GM12878 (cell line): ENCODE measurements around the gene FAM193A. TPM values are rescaled to one million over a fixed set of nuclear protein-coding genes. Genes with fewer than 3 reads are reported as not detected.

ENCODE experiments used
- ATAC-seq: fragments of 200-7000 bp; cut with Tn5 transposase; 3 replicates; pipeline ENCODE4 v1.9.1; 2020; ENCODE audit warnings: mild to moderate bottlenecking, moderate library complexity
- BruUV-seq: library from RNA; stranded (reverse); fragments of 400-500 nt; replicated peaks from 2 replicates; lab custom pipeline; 2021; lab: Mats Ljungman, UMichigan
- CTCF ChIA-PET: fragments of 300-600 bp; sonication (Branson Sonifier 250); formaldehyde crosslinking; extraction: SDS; loops from one replicate; lab custom pipeline; 2021; ENCODE audit warnings: inconsistent platforms; lab: Yijun Ruan, JAX
- POLR2A ChIA-PET: fragments of 350-600 bp; formaldehyde crosslinking; extraction: SDS; loops from one replicate; lab custom pipeline; 2021; ENCODE audit warnings: inconsistent platforms; lab: Charles Lee
- RAD21 ChIA-PET: fragments of 300-600 bp; sonication (Branson Sonifier 250); formaldehyde crosslinking; loops from one replicate; lab custom pipeline; 2023; ENCODE audit warnings: antibody characterized with exemption; ENCODE audit not compliant: unreplicated experiment; lab: Charles Lee
- SMC1A ChIA-PET: fragments of 300-600 bp; sonication (Branson Sonifier 250); formaldehyde crosslinking; loops from one replicate; lab custom pipeline; 2023; ENCODE audit not compliant: unreplicated experiment, uncharacterized antibody; lab: Charles Lee
- DNase-seq: peaks from one replicate; pipeline ENCODE4 v3.0.0-alpha.2; 2011; ENCODE audit warnings: low read depth, low spot score
- FAIRE-seq: peaks from 3 replicates; lab custom pipeline; 2011; peaks lifted over from hg19 to GRCh38; lab: Jason Lieb, UNC
- H2AFZ ChIP-seq: 2 replicates; pipeline ENCODE4 v1.6.0; 2011; ENCODE audit warnings: low read depth, low read length, control low read depth; ENCODE audit not compliant: control insufficient read depth
- H3K27ac ChIP-seq: 2 replicates; pipeline ENCODE4 v1.5.1; 2011; ENCODE audit warnings: control low read depth; ENCODE audit not compliant: control insufficient read depth, insufficient read depth
- H3K27me3 ChIP-seq, 2 experiments: replicated peaks in 1 of 2; 2 replicates each; pipeline versions ENCODE4 v1.6.0 to v1.6.1; 2011; ENCODE audit warnings: low read length in 1 of 2; ENCODE audit not compliant: control insufficient read depth in 2 of 2, insufficient read depth in 2 of 2
- H3K36me3 ChIP-seq, 2 experiments: 2 replicates each; pipeline ENCODE4 v1.5.1; 2011; ENCODE audit warnings: low read length in 1 of 2; ENCODE audit not compliant: control insufficient read depth in 2 of 2, insufficient read depth in 2 of 2
- H3K4me1 ChIP-seq: 2 replicates; pipeline ENCODE4 v1.6.1; 2011; ENCODE audit warnings: mild to moderate bottlenecking, low read length, moderate library complexity, mixed read lengths; ENCODE audit not compliant: control insufficient read depth, insufficient read depth
- H3K4me2 ChIP-seq: 2 replicates; pipeline ENCODE4 v1.6.0; 2011; ENCODE audit warnings: control low read depth; ENCODE audit not compliant: control insufficient read depth, insufficient read depth
- H3K4me3 ChIP-seq: fragments of 200-600 bp; sonication (generic); 2 replicates; pipeline ENCODE4 v1.5.1; 2016
- H3K79me2 ChIP-seq: 2 replicates; pipeline ENCODE4 v1.6.0; 2011; ENCODE audit warnings: low read length; ENCODE audit not compliant: control insufficient read depth, insufficient read depth
- H3K9ac ChIP-seq: 2 replicates; pipeline ENCODE4 v1.8.0; 2011; ENCODE audit warnings: low read length, control low read depth, mixed read lengths; ENCODE audit not compliant: control insufficient read depth, insufficient read depth
- H3K9me3 ChIP-seq: replicated peaks from 3 replicates; pipeline ENCODE4 v1.5.1; 2011; ENCODE audit warnings: mild to moderate bottlenecking, low read length; ENCODE audit not compliant: control insufficient read depth, insufficient read depth
- H4K20me1 ChIP-seq: 2 replicates; pipeline ENCODE4 v1.6.0; 2011; ENCODE audit not compliant: control insufficient read depth, insufficient read depth
- ETV6 ChIP-seq, 2 experiments: fragments of 450-650 bp in 1 of 2; IDR thresholded peaks in 1 of 2; conservative IDR thresholded peaks in 1 of 2; 2 replicates each; pipeline ENCODE4 v1.6.1; 2014; ENCODE audit warnings: antibody characterized with exemption in 1 of 2, borderline replicate concordance in 1 of 2, low read depth in 1 of 2, mild to moderate bottlenecking in 1 of 2, moderate library complexity in 1 of 2
- WGBS: methylation state at CpG from one replicate; pipeline ENCODE4 v1.1.6; 2016; ENCODE audit warnings: low lambda C conversion rate; ENCODE audit not compliant: insufficient replicate concordance, insufficient coverage; ENCODE audit errors: missing lambda C conversion rate; 5-methylcytosine and 5-hydroxymethylcytosine counted together
- in situ Hi-C: fragments of 300-500 bp; cut with MboI; formaldehyde crosslinking; loops from 9 replicates; pipeline ENCODE4 v1.14.3; 2018; ENCODE audit warnings: mixed read lengths
- intact Hi-C: fragments of 100-400 bp; cut with micrococcal nuclease; formaldehyde crosslinking; loops from one replicate; pipeline ENCODE4 v1.14.2; 2022; ENCODE audit not compliant: unreplicated experiment
- polyA plus RNA-seq, 11 experiments: library from polyadenylated mRNA; depleted of rRNA in 4 of 11; unstranded in 6 of 11; stranded (reverse) in 5 of 11; fragments of >200 nt; fragmentation: Nextera tagmentation in 4 of 11; fragmentation: Illumina TruSeq in 1 of 11; extraction: Ambion mirVana in 4 of 11; extraction: Trizol in 1 of 11; gene quantifications; 1 replicate in 1 of 11; 2 replicates in 10 of 11; pipeline versions ENCODE4 v1.2.1 to v1.2.3, GENCODE V29; 2011 to 2016; ENCODE audit warnings: inconsistent platforms in 2 of 11, missing spikeins in 2 of 11, low read depth in 1 of 11
- small RNA-seq: library from RNA; depleted of rRNA; stranded (forward); fragments of <200 nt; gene quantifications from one replicate; pipeline ENCODE3, GENCODE V24; 2014
- total RNA-seq, 4 experiments: library from RNA; depleted of rRNA in 3 of 4; stranded (reverse); fragments of >200 nt in 3 of 4; fragmentation: Illumina TruSeq in 1 of 4; extraction: Trizol in 1 of 4; gene quantifications; 2 replicates each; pipeline versions ENCODE4 v1.2.1 to v1.2.3, GENCODE V29; 2013 to 2021

The FAM193A gene
- total and polyA plus RNA-seq, 10 of the 15 experiments (the other 5 are each of a cell fraction or from before 2014, with no cell fraction given), result 0.52 to 23.3 (median 7.4) TPM

DNA sequence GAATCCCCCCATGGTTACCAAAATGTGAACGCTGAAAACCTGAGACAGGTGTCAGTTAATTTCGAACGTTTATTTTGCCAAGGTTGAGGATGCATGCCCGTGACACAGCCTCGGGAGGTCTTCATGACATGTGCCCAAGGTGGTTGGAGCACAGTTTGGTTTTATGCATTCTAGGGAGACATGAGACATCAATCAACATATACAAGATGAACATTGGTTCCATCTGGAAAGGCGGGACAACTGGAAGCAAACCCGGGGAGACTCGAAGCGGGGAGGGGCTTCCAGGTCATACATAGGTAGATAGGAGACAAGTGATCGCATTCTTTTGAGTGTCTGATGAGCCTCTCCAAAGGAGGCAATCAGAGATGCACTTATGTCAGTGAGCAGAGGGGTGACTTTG lies 245.5 kb downstream of the FAM193A start:
- intact Hi-C loops, result no loop called here
- TF ChIP-seq ETV6 (conservative IDR thresholded peaks at IDR 0.05 in 1 of 2, IDR thresholded peaks at IDR 0.05 in 1 of 2; ENCODE audit: borderline replicate concordance in 1 of 2, low read depth in 1 of 2), result no peak
- POLR2A ChIA-PET, result interaction anchor here (1.0 kb wide), 1 partner anchor 21 kb away, joined by 3 read pairs; no protein-coding TSS in a partner anchor

More for the DNA sequence above, 245.5 kb downstream of the FAM193A start:
- CTCF ChIA-PET, result interaction anchor here (0.6 to 1.0 kb wide), 2 partner anchors 11 to 40 kb away, joined by 3 read pairs; no protein-coding TSS in a partner anchor
- RAD21 ChIA-PET, result no interaction called here
- SMC1A ChIA-PET, result interaction anchor here (1.1 to 2.2 kb wide), 2 partner anchors 11 to 31 kb away, joined by 3 to 9 read pairs; no protein-coding TSS in a partner anchor
- WGBS, result 91% methylated on average over 10 of the region's 10 CpGs
- Histone ChIP-seq H3K79me2 (no peaks in the 10 kb centered on the region), H3K27ac (no peak overlapping the region), H3K27me3 (no peaks in the 10 kb centered on the region), H3K9me3 (peaks cover 10% of the 10 kb centered on the region; the same call in 2 of the 3 replicates), H2AFZ (no peak overlapping the region), H3K36me3 (no peaks in the 10 kb centered on the region), H3K4me3 (no peak overlapping the region), H4K20me1 (no peaks in the 10 kb centered on the region), H3K4me2 (no peak overlapping the region), H3K4me1 (peaks cover 17% of the 10 kb centered on the region), H3K9ac (no peak overlapping the region)
- in situ Hi-C loops, result no loop called here
- ATAC-seq (no peak), FAIRE-seq (no peak), DNase-seq (no peak)
- no TSS peak for BruUV-seq

Small RNAs within 50 kb of the gene (small RNA-seq; reads per million reads assigned to genes)
- gene CR545473.1 (not detected), gene RF00019 (not detected)

Other genes starting within 250 kb of the FAM193A start
- gene ZFYVE28, start 118.0 kb upstream of the FAM193A start, total RNA-seq (2014; rRNA removed), result 0.11 TPM in 2 replicates
- gene ZFYVE28, start 118.0 kb upstream of the FAM193A start, total RNA-seq (2014; rRNA removed; fragmentation: Illumina TruSeq; extraction: Trizol), result 0.05 and 0.22 TPM in 2 replicates
- 0.48 and 0.95 TPM in 2 replicates for gene ZFYVE28, start 118.0 kb upstream of the FAM193A start, total RNA-seq (2021)
- 1.4 and 1.9 TPM in 2 replicates for gene ZFYVE28, start 118.0 kb upstream of the FAM193A start, polyA plus RNA-seq (2011; rRNA removed)
- 0.14 and 0.24 TPM in 2 replicates for gene ZFYVE28, start 118.0 kb upstream of the FAM193A start, polyA plus RNA-seq (2014; fragmentation: Illumina TruSeq; extraction: Trizol)
- gene ZFYVE28, start 118.0 kb upstream of the FAM193A start, polyA plus RNA-seq (2014; fragmentation: Nextera tagmentation; extraction: Ambion mirVana), result under 1 TPM in 1 of 2 experiments, not detected in 1; 0.20 TPM
- gene ZFYVE28, start 118.0 kb upstream of the FAM193A start, polyA plus RNA-seq (2014; rRNA removed), result 0.19 and 0.32 TPM in 2 replicates
- gene ZFYVE28, start 118.0 kb upstream of the FAM193A start, polyA plus RNA-seq (2016; fragmentation: Nextera tagmentation; extraction: Ambion mirVana), result under 1 TPM; 0.06 to 0.13 TPM
- gene CFAP99, start 117.7 kb upstream of the FAM193A start, total RNA-seq (2014; rRNA removed), result not detected in 2 replicates
- not detected in 2 replicates for gene CFAP99, start 117.7 kb upstream of the FAM193A start, total RNA-seq (2014; rRNA removed; fragmentation: Illumina TruSeq; extraction: Trizol)
- gene CFAP99, start 117.7 kb upstream of the FAM193A start, total RNA-seq (2021), result not detected in 2 replicates
- not detected in 2 replicates for gene CFAP99, start 117.7 kb upstream of the FAM193A start, polyA plus RNA-seq (2011; rRNA removed)
- not detected in 2 replicates for gene CFAP99, start 117.7 kb upstream of the FAM193A start, polyA plus RNA-seq (2014; fragmentation: Illumina TruSeq; extraction: Trizol)
- gene CFAP99, start 117.7 kb upstream of the FAM193A start, polyA plus RNA-seq (2014; fragmentation: Nextera tagmentation; extraction: Ambion mirVana), result not detected
- gene CFAP99, start 117.7 kb upstream of the FAM193A start, polyA plus RNA-seq (2014; rRNA removed), result not detected in 2 replicates
- not detected for gene CFAP99, start 117.7 kb upstream of the FAM193A start, polyA plus RNA-seq (2016; fragmentation: Nextera tagmentation; extraction: Ambion mirVana)
- gene RNF4, start 67.5 kb upstream of the FAM193A start, total RNA-seq (2014; rRNA removed), result 64.3 and 66.3 TPM in 2 replicates
- 65.0 and 68.2 TPM in 2 replicates for gene RNF4, start 67.5 kb upstream of the FAM193A start, total RNA-seq (2014; rRNA removed; fragmentation: Illumina TruSeq; extraction: Trizol)
- gene RNF4, start 67.5 kb upstream of the FAM193A start, total RNA-seq (2021), result 81.2 and 82.0 TPM in 2 replicates
- gene RNF4, start 67.5 kb upstream of the FAM193A start, polyA plus RNA-seq (2011; rRNA removed), result 108 and 145 TPM in 2 replicates
- 85.4 and 87.7 TPM in 2 replicates for gene RNF4, start 67.5 kb upstream of the FAM193A start, polyA plus RNA-seq (2014; fragmentation: Illumina TruSeq; extraction: Trizol)
- 10 to 100 TPM; 34.9 to 53.2 TPM for gene RNF4, start 67.5 kb upstream of the FAM193A start, polyA plus RNA-seq (2014; fragmentation: Nextera tagmentation; extraction: Ambion mirVana)
- 69.8 and 70.9 TPM in 2 replicates for gene RNF4, start 67.5 kb upstream of the FAM193A start, polyA plus RNA-seq (2014; rRNA removed)
- gene RNF4, start 67.5 kb upstream of the FAM193A start, polyA plus RNA-seq (2016; fragmentation: Nextera tagmentation; extraction: Ambion mirVana), result 10 to 100 TPM; 81.4 to 87.5 TPM
- 55.0 and 59.8 TPM in 2 replicates for gene TNIP2, start 219.7 kb downstream of the FAM193A start, total RNA-seq (2014; rRNA removed)
- gene TNIP2, start 219.7 kb downstream of the FAM193A start, total RNA-seq (2014; rRNA removed; fragmentation: Illumina TruSeq; extraction: Trizol), result 29.1 and 29.8 TPM in 2 replicates
- 62.9 and 64.8 TPM in 2 replicates for gene TNIP2, start 219.7 kb downstream of the FAM193A start, total RNA-seq (2021)
- gene TNIP2, start 219.7 kb downstream of the FAM193A start, polyA plus RNA-seq (2011; rRNA removed), result 27.9 and 42.0 TPM in 2 replicates
- gene TNIP2, start 219.7 kb downstream of the FAM193A start, polyA plus RNA-seq (2014; fragmentation: Illumina TruSeq; extraction: Trizol), result 7.1 and 21.4 TPM in 2 replicates
- 1 to 10 TPM; 1.4 to 3.4 TPM for gene TNIP2, start 219.7 kb downstream of the FAM193A start, polyA plus RNA-seq (2014; fragmentation: Nextera tagmentation; extraction: Ambion mirVana)
- gene TNIP2, start 219.7 kb downstream of the FAM193A start, polyA plus RNA-seq (2014; rRNA removed), result 64.9 and 68.5 TPM in 2 replicates
- 10 to 100 TPM; 49.1 to 59.0 TPM for gene TNIP2, start 219.7 kb downstream of the FAM193A start, polyA plus RNA-seq (2016; fragmentation: Nextera tagmentation; extraction: Ambion mirVana)